Large intestine (tissue), 12 donors: ENCODE measurements around the gene PSD2. TPM values are rescaled to one million over a fixed set of nuclear protein-coding genes. Genes with fewer than 3 reads are reported as not detected.

Source experiments
- DNase-seq, 2 donors: peaks; one replicate each; pipeline versions ENCODE4 v3.0.0 to v3.0.0-alpha.2; 2013
- H3K27ac ChIP-seq: one replicate; pipeline ENCODE4 v1.5.1; 2013; ENCODE audit warnings: low read length
- H3K27me3 ChIP-seq: 2 replicates; pipeline ENCODE4 v1.6.1; 2013; ENCODE audit warnings: low read length; ENCODE audit not compliant: control insufficient read depth, insufficient read depth
- H3K36me3 ChIP-seq: 2 replicates; pipeline ENCODE4 v1.6.1; 2013; ENCODE audit warnings: low read length; ENCODE audit not compliant: control insufficient read depth, insufficient read depth
- H3K4me1 ChIP-seq: one replicate; pipeline ENCODE4 v1.6.1; 2013; ENCODE audit warnings: low read length; ENCODE audit not compliant: control insufficient read depth, insufficient read depth
- H3K4me3 ChIP-seq: one replicate; pipeline ENCODE4 v1.5.1; 2013; ENCODE audit warnings: low read length
- H3K9me3 ChIP-seq: one replicate; pipeline ENCODE4 v1.6.1; 2013; ENCODE audit warnings: mild to moderate bottlenecking, low read depth, low read length, moderate library complexity; ENCODE audit not compliant: control insufficient read depth
- WGBS: methylation state at CpG from one replicate; pipeline ENCODE4 v1.1.5; 2013; ENCODE audit warnings: low lambda C conversion rate; ENCODE audit not compliant: insufficient coverage; 5-methylcytosine and 5-hydroxymethylcytosine counted together
- long read RNA-seq, 11 donors: transcript quantifications; one replicate each; lab custom pipeline, GENCODE V29; 2026
- polyA plus RNA-seq: library from polyadenylated mRNA; unstranded; fragments of 120-200 nt; gene quantifications from one replicate; pipeline ENCODE4 v1.2.1, GENCODE V29; 2013

Gene PSD2
- polyA plus RNA-seq: 0.99 TPM
- long read RNA-seq, donor 1: 0 reads
- long read RNA-seq, donor 2: 0 reads
- long read RNA-seq, donor 3: 0 reads
- long read RNA-seq, donor 4: 0 reads
- long read RNA-seq, donor 5: 0 reads
- long read RNA-seq, donor 6: 0 reads
- long read RNA-seq, donor 7: 0 reads
- long read RNA-seq, donor 8: 0 reads
- long read RNA-seq, donor 9: 0 reads
- long read RNA-seq, donor 10: 0 reads
- long read RNA-seq, donor 11: 0 reads

DNA sequence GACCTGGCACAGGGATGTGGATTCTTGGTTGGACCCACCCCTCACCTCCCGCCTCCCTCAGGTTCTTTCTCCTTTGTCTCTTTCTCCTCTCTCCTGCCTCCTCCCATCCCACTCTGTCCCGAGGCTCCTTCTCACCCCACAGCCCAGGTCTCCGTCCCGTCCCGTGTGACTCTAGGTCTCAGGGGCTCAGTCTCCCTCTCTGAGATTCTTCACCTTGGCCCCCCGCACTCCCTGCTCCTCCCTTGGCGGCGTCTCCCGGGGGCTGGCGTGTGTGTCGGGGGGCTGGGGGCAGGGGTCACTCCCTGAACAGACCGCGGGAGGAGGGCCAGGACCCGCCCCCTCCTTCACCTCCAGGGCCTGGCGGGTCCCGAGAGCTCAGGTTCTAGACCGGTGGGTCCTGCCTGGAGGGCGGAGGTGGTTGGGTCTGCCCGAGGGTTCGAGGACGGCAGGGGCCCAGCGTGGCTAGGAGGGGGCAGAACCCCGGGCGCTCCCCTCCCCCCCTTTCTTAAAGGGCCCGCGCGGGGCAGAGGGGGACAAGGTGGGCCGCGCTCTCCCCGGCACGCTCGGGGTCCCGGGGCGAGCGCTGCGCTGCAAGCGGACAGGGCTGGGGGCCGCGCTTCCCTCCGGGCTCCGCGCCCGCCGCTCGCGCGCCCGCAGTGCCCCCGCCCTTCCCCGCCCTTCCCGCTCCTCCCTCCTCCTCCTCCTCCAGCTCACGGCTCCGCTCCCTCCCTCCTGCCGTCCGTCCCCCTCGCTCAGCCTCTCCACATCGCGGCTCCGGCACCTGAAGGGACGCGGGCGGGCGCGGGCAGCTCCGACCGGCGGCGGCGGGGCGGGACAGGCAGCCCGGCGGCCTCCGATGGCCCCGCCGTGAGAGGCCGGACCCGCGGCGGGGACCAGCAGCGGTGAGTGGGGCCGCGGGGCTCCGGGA lies at the start of gene PSD2:
Gene PSD2 (plus strand): TSS at position 735 of the 928 bp plus-strand sequence. CDS start 13,633 bp downstream, outside the sequence.
- Histone ChIP-seq H3K36me3 (no peaks in the 10 kb centered on the region), H3K27me3 (peaks cover 73% of the 10 kb centered on the region), H3K27ac (no peak within 1 kb of the TSS), H3K9me3 (peaks cover 11% of the 10 kb centered on the region), H3K4me3 (no peak within 1 kb of the TSS), H3K4me1 (no peaks in the 10 kb centered on the region)
- no peak for DNase-seq
- no CpG with 5 or more reads among the region's 83 CpGs for WGBS

DNA sequence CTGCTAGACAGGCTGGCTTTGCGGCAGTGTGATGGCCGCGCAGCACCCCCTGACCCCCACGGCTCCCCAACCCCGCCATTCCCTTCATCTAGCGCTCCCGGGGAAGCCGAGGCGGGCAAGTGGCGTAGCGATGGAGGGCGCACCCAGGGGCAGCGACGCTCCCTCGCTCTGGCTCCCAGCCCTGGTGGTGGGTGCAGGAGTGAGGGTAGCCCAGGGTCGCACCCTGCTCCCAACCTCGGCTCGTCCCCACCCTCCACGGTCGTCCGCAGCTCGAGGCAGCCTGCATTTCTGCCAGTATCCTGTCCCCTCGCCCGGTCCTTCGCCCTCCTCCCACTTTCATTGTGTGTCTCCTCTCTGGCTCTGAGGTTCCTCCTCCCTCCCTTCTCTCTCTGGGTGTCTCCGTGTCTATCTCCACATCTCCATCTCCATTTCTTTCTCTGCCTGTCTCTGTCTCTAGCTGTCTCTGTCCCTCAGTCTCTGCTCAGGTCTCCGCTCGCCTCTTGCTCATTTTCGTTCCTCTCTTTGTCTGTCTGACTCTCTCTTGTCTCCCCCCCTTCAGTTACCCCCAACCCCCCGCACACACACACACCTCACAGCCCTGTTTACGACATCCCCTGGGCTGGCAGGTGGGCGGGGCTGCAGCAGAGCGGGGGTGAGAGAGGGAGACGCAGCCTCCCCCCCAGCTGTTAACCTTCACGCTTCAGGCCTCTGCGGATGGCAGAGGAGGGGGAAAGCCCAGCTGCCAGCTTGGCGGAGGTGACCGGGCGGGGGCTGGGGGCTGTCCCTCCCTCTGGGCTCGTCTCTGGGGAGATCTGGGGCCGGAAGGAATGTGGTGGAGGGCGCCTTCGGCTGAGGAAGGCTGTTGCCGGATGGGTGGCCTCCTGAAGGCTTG lies 48.7 kb upstream of the PSD2 start:
- peak in 1 of 2 donors; percentile 61 for DNase-seq
- peaks cover 30% of the 10 kb centered on the region for H3K27me3 ChIP-seq
- H3K9me3 ChIP-seq: peaks cover 6% of the 10 kb centered on the region
- H3K36me3 ChIP-seq: no peaks in the 10 kb centered on the region
- no peak overlapping the region for H3K27ac ChIP-seq
- peaks cover 50% of the 10 kb centered on the region for H3K4me1 ChIP-seq
- WGBS: 0% methylated on average over 8 of the region's 44 CpGs
- H3K4me3 ChIP-seq: peak overlapping the region; percentile 53

DNA sequence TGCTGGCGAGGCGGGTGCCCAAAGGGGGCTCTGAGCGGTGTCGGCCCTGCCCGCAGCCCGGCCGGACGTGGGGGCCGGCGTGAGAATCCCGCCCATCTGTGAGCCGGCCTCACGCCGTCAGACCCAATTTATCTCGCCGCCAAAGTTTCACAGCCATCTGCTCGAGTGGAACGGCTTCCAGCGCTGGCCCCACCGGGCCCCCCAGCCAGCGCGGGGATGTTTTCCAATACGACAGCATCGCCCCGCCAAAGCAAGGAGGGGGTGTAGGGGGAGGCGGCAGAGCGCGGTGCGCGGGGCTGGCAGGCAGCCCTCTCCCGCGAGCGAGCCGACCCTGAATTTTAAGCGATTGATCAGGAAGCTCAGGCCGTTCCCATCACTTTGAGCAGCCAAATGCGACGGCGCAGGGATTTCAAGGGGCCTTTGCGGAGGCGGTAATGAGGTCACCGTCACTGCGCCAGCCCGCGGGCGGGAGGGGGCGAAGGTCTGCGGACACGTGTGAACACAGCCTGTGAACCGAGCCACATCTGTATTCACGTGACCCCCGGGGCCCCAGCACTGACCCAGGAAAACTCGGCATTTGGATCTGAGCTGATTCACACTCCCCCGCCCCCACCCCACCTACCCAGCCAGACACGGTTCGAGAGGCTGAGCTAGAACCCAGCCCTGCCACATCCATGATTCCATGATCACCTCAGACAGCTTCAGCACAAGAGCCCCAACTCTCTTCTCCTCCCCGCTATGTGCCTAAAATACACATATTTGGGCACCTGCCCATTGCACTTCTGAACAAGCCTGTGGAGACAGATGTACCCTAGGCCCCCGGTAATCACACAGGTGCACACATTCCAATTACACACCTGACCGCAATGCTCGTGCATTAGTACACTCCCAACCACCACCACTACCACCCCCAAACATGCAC lies 47.8 kb upstream of the PSD2 start:
- no peaks in the 10 kb centered on the region for H3K36me3 ChIP-seq
- peak; percentile 83 to 89 for DNase-seq
- peaks cover 30% of the 10 kb centered on the region for H3K27me3 ChIP-seq
- peak overlapping the region; percentile 27 for H3K27ac ChIP-seq
- H3K4me1 ChIP-seq: peaks cover 43% of the 10 kb centered on the region
- H3K4me3 ChIP-seq: peak overlapping the region; percentile 53
- WGBS: 0% methylated on average over 1 of the region's 60 CpGs
- H3K9me3 ChIP-seq: peaks cover 6% of the 10 kb centered on the region

DNA sequence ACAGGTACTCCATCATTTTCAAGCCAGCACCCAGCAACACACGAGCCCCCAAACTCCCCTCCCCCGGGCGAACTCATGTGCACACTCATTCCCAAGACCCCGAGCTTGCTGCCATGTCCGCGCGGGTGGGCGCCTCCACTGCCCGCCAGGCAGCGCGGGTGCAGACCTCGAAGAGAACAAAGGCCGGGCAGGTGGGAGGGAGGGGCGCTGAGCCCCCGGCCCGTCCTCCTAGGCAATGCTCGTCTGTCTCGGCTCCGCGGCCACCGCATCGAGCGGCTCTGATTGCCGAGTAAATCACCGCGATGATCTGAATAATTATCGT lies 47.1 kb upstream of the PSD2 start:
- no CpG with 5 or more reads among the region's 27 CpGs for WGBS
- Histone ChIP-seq H3K4me3 (no peak overlapping the region), H3K27me3 (peaks cover 30% of the 10 kb centered on the region), H3K4me1 (peaks cover 38% of the 10 kb centered on the region), H3K27ac (no peak overlapping the region), H3K9me3 (peaks cover 6% of the 10 kb centered on the region), H3K36me3 (no peaks in the 10 kb centered on the region)
- no peak for DNase-seq

DNA sequence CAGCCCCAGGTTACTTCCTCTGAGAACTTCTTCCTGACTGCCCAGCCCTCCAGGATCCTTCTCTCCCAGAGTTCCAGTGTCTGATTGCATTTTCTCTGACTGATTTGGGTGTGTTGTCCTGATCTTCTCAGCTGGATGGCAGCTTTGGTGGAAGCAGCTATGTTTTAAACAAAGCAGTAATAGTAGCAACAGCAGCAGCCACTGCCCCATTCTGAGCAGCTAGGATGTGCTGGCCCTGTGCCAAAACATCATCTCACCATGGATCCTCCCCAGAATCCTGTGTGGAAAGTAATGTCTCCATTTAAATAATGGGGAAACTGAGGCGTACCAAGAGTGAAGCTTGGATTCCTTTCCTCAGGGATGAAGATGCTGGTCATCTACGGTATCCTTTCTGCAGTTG lies 46.4 kb upstream of the PSD2 start:
- Histone ChIP-seq H3K4me3 (no peak overlapping the region), H3K27ac (no peak overlapping the region), H3K9me3 (peaks cover 6% of the 10 kb centered on the region), H3K36me3 (no peaks in the 10 kb centered on the region), H3K4me1 (peaks cover 38% of the 10 kb centered on the region), H3K27me3 (peaks cover 30% of the 10 kb centered on the region)
- DNase-seq: no peak
- no CpG with 5 or more reads among the region's 2 CpGs for WGBS

DNA sequence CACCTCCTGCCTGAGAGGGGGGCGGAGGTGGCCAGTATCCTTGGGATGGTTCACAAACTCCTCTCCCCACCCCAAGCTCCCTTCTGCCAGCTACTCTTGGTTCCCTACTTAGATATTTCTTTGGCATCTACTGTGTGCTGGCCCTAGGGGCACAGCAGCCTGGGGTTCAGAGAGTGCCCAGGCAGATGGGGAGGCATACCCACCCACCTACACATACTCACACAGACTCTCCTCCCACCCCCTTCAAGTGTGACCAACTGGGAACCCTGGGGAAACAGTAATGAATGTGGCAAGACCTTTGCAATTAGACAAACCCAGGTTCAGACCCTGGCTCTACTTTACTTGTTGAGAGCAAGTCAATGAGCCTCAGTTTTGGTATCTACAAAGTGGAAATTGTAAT lies 44.4 kb upstream of the PSD2 start:
- 100% methylated on average over 1 of the region's 1 CpG for WGBS
- Histone ChIP-seq H3K9me3 (peaks cover 6% of the 10 kb centered on the region), H3K4me1 (peaks cover 25% of the 10 kb centered on the region), H3K36me3 (no peaks in the 10 kb centered on the region), H3K4me3 (no peak overlapping the region), H3K27ac (no peak overlapping the region), H3K27me3 (peaks cover 48% of the 10 kb centered on the region)
- no peak for DNase-seq

DNA sequence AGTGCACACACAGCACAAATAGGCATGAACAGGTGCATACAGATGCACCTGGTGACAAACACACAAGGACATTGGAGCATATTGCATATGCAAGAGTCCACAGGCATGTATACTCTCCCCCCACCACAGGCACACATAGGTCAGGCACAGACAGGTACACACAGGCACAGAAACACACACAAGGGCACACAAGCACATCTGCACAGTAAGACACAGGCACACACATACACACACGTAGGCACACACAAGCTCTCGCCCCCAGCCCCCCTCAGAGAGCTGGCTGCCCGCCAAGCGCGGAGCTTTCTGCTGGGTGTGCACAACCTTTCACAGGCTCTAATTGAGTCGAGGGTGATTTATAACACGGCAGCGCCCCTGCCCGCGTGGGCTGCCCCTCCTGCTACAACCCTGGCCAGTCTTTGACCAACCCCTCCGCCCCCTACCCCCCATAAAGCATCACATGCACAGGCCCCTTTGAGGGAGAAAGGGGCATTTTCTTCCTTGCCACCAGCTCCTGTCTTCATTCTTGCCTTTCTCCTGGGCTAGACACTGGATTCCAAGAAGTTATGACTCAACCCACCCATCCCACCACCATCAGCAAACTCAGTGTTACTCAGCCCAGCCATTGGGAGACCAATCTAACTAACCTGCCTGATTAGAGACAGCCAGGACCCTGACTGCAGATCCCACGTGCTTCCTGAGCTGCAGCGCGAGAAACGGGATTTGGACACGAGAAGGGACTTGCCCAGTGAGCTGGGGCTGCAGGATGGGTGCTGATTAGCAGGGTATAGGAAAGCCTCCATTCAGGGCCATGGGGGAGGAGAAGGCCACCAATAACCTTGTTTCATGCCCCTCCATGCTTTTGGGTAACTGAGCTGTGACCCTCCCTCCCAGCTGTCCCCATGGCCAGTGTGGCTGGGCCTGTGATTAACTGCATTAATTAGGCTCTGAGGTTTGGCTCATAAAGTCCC lies 42.8 kb upstream of the PSD2 start:
- Histone ChIP-seq H3K27ac (no peak overlapping the region), H3K4me1 (peaks cover 18% of the 10 kb centered on the region), H3K9me3 (peaks cover under 1% of the 10 kb centered on the region), H3K27me3 (peaks cover 38% of the 10 kb centered on the region), H3K36me3 (no peaks in the 10 kb centered on the region), H3K4me3 (no peak overlapping the region)
- WGBS: no CpG with 5 or more reads among the region's 16 CpGs
- no peak for DNase-seq

DNA sequence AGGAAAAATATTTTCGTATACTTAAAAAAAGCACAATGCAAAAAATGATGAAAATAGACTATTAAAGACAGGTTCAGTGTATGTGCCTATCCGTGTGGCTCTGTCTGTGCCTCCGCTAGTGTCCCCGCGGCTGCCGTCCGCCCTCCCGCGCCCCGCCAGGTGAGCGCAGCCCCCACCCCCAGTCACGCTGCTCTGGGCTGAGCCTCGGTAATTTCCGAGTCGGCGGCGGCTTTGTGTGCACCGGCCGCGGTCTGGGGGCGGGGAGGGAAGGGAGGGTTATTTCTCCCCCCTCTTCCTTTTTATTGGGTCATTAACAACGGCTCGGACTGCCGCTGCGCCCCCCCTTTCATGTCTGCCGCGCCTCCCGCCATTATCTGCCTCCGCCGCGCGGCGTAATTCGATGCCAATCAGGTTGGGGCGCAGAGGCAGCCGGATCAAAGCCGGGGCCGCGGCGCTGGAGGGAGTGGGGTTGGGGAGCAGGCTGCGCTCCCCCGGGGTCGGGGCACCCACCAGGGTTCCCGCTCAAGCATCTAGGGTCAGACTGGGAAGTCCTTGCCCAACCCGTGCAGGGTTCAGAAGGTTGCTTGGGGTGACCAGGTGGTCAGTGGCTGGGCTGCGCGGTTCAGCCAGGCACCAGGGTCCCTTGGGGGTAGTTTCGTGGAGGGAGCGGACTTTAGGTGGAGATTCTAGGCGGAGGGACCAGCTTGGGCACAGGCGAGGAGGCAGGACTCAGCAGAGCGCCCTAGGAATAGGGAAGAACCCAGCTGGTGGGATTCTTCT lies 39.5 kb upstream of the PSD2 start:
- Histone ChIP-seq H3K36me3 (no peaks in the 10 kb centered on the region), H3K9me3 (no peaks in the 10 kb centered on the region), H3K4me1 (peaks cover 21% of the 10 kb centered on the region), H3K27me3 (peaks cover 22% of the 10 kb centered on the region), H3K27ac (no peak overlapping the region), H3K4me3 (peak overlapping the region; percentile 2)
- DNase-seq: peak in 1 of 2 donors; percentile 71
- WGBS: no CpG with 5 or more reads among the region's 52 CpGs
